NT2/D1 (cell line): ENCODE data around the gene PIK3R1.

ENCODE experiments used
- SUZ12 ChIP-seq: IDR thresholded peaks from 2 replicates; pipeline ENCODE4 v1.6.1; 2011; ENCODE audit not compliant: insufficient read length, insufficient read depth; ENCODE audit errors: extremely low read depth
- YY1 ChIP-seq: IDR thresholded peaks from 2 replicates; pipeline ENCODE4 v1.6.1; 2011; ENCODE audit not compliant: insufficient read length, insufficient read depth

- no peak for TF ChIP-seq YY1
- no peak for TF ChIP-seq SUZ12
Measured at GRCh38 chr5:68315679-68316271, 100.2 kb downstream of the PIK3R1 start.
